NCI-H526 (cell line): ENCODE measurements around the gene SVOP.

Source experiments
- DNase-seq, 2 experiments: peaks; one replicate each; lab custom pipeline; 2025; lab: John Stamatoyannopoulos, UW

Gene SVOP

GRCh38 chr12:108935159-108935763, 85.6 kb downstream of the SVOP start:
- no peak for DNase-seq

GRCh38 chr12:108933949-108934348, 86.9 kb downstream of the SVOP start:
- no peak for DNase-seq

GRCh38 chr12:108930756-108931155, 90.1 kb downstream of the SVOP start:
- DNase-seq, result no peak

DNA sequence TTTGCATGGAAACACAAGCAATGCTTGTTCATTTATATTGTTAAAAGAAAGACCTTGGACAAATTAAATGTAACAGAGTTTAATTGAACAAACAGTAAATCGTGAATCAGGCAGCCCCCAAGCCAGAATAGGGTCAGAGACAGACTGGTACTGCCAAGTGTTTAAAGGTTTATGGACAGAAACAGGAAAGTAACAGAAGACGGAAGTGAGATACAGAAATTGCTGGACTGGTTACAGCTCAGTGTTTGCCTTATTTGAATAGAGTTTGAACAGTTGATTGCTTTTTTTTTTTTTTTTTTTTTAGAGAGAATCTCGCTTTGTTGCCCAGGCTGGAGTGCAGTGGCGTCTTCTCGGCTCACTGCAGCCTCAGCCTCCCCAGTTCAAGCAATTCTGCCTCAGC, 90.7 kb downstream of the SVOP start:
- DNase-seq, result peak in 1 of 2 experiments; percentile 54

- DNase-seq, result no peak
Measured at GRCh38 chr12:108928695-108929094, 92.2 kb downstream of the SVOP start.

GRCh38 chr12:108922918-108923317, 98.0 kb downstream of the SVOP start:
- DNase-seq, result no peak

DNA sequence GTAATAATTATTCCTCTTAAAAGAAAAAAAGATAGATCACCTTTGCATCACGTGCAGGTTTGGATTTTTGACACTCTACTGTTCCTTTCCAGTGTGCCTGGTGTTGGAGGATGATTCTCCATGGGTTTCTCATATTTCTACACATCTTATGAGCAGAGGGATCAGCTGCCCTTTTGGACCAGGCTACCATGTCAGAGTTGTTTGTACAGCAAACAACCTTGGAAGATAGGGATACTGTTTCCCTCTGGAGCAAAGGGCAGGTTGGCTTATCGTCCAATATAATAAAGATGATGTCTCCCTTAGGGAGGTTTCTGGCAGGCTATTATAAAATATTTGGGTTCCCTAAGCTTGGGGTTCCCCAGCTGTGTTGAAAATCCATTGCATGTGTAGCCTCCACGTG, 98.9 kb downstream of the SVOP start:
- DNase-seq, result no peak

DNA sequence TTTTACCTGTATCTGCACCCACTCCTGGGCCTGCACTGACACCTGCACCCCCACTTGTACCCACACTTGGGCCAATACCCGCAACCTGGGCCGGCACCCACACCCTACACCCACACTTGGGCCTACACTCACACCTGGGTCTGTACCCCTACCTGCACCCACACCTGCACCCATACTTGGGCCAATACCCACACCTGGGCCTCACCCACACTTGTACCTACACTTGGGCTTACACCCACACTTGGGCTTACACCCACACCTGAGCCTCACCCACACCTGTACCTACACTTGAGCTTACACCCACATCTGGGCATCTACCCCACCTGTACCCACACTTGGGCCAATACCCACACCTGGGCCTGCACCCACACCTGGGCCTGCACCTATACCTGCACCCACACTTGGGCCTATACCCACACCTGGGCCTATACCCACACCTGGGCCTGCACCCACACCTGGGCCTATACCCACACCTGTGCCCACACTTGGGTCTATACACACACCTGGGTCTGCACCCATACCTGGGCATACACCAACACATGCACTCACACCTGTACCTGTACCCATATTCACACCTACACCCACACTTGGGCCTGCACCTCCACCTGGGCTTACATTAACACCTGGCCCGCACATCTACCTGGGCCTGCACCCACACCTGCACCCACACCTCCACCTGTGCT, 101.8 kb downstream of the SVOP start:
- DNase-seq, result no peak

- no peak for DNase-seq
Measured at GRCh38 chr12:108918206-108918605, 102.7 kb downstream of the SVOP start.

- DNase-seq, result no peak
Measured at GRCh38 chr12:108916336-108916735, 104.5 kb downstream of the SVOP start.

GRCh38 chr12:108915632-108916133, 105.2 kb downstream of the SVOP start:
- no peak for DNase-seq

GRCh38 chr12:108914121-108914531, 106.7 kb downstream of the SVOP start:
- no peak for DNase-seq

GRCh38 chr12:108912361-108912760, 108.5 kb downstream of the SVOP start:
- no peak for DNase-seq

GRCh38 chr12:108911915-108912314, 109.0 kb downstream of the SVOP start:
- DNase-seq, result no peak

DNA sequence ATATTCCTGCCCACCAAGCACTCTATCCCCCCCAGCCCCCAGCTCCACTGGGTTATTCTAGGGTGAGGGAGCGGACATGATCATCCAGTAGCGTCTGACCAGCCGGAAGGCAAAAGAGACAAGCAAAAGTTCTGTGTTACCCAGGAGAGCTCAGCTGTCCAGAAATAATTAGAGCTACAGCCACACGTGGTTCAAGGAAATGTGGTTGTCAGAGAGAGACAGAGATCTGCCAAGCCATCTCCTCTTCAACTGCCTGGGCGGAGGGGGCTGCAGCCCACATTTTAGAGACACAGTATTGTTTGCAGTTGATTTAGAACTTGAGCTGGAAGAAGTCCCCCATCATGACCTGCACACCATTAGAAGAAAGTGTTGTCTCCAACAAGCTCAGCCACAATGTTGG, 110.5 kb downstream of the SVOP start:
- no peak for DNase-seq

DNA sequence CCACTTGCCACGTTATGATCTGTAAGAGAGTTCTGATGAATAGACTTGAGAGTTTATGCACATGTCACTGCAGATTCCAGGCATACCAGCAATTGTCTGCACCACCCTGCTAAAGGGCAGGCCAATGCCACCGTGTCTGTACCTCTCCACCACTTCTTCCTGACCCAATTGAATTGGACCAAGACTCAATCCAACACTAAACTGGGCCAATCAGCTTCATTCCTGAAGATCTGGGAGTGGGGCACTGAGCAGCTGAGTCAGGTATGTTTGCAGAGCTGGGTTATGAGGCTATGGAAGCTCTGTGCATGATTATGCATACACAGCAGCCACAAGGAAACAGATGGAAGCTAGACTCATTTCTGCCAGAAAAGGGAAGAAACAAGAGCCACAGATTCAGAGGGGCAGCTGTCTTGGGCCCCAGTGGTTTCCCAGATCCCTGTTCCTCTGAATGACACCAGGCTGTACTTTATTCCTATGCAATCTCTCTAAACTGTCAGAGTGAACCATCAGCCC, 113.0 kb downstream of the SVOP start:
- DNase-seq, result no peak

GRCh38 chr12:108906971-108907370, 113.9 kb downstream of the SVOP start:
- no peak for DNase-seq

GRCh38 chr12:108905725-108906124, 115.1 kb downstream of the SVOP start:
- DNase-seq, result no peak

DNA sequence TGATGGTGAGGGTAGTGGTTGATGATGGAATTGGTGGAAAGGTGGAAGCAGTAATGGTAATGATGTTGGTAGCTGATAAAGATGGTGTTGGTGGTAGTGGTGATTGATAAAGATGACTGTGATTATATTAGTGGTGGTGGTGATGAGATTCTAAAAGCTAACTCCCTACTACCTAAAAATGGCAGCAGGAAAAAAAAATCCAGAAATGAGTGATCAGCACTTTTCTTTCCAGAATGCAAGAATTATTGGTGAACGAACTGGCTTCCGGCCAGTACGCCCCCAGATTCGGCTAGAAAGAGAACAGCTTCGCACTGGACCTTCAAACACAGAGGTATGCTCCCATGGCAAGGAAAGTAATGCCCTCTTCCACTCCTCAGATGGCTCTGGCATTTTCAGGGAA, 121.7 kb downstream of the SVOP start:
- DNase-seq, result no peak

DNA sequence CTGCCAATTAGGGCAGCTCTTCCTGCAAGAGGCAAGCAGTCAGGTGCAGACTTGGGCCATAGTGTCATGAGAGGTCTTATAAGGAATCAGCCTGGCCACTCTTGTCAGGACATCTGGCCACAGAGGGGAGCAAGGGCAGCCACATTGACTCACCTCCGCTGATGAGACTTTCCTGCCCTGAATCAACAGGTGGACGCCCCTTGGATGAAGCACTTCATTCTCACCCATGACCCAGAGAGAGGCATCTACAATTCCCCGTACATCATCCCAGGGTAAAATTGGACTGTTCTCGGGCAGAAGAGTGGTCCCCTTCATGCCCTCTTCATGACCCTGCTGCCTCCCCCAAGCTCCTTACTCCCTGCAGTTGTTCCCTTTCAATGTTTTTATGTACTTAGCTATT, 124.1 kb downstream of the SVOP start:
- no peak for DNase-seq

- no peak for DNase-seq
Measured at GRCh38 chr12:108896336-108896735, 124.5 kb downstream of the SVOP start.

- no peak for DNase-seq
Measured at GRCh38 chr12:108895220-108895802, 125.6 kb downstream of the SVOP start.

DNA sequence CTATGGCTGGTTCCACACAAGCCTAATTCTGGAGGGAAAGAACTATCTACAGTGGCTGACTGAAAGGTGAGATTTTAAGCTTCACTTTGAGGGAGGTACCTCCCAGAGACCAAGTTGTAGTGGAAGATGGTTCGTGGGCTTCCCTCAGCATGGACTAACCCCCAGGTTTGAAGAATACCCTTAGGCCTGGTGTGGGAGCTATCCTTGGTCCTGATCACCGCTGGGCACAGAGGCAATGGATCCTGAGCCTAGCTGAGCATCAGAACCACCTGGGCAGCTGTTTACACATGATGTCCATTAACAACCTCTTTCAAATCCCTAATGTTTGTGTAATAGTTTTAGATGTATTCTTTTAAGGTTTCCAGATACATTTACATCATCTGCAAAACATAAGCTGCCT, 130.7 kb downstream of the SVOP start:
- no peak for DNase-seq
